NCI-H2029 treated with DMSO at 0.1 percent for 48 hours (cell line): ENCODE measurements around the gene TAF9.
"Not testable (repeated sequence)": the region's sequence is repeated elsewhere in the genome, so short reads cannot be mapped to it uniquely, and the experiment has no call there.

ENCODE experiments used
- DNase-seq: peaks from one replicate; lab custom pipeline; 2025; lab: John Stamatoyannopoulos, UW

Gene TAF9

DNA sequence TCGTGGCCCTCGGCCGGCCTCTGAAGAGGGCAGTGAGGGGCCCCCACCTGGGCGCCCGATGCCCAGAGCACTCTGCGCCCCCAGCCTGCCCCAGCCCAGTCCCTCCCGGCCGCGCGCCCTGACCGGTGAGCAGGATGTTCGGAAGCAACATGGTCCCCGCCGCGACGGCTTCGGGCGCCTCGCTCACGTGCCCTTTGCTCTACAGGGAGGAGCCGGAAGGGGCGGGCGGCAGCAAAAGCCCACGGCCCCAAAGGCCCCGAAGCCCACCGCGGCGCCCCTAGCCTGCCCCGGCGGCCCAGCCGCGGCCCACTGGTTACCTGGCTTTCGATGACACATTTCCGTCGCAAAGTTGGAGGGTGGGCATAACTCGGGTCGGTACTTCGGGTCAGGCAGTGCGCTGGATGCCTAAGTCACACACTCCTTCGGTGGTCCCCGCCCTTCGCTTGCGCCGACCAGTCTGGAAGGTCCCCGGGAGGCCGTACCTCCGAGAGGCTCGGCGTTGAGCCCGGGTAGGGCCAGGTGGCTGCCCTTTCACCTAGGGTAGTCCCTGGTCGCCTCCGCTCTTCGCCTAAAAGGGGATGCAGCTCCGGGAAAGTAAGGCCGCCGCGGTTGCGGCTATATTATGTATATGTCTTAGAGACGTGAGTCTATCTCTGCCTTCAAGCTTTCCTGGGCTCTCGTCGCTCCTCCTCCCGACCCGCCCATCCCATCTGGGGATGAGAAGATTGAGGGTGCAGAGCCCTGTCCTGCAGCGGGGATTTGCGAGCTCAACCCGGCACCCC is at the start of gene TAF9, which contains the start of the genes AK6 and RAD17:
Gene TAF9 (minus strand): TSS at position 181 of the 782 bp plus-strand sequence. CDS start 3,783 bp downstream, outside the sequence.
Gene AK6 (minus strand): TSS at position 181 of the 782 bp plus-strand sequence. CDS start 30 bp downstream, at position 151.
Gene RAD17 (plus strand): TSS at position 479 of the 782 bp plus-strand sequence. CDS start 2,391 bp downstream, outside the sequence.
- DNase-seq: peak; percentile 88

- DNase-seq: no peak
These were observed 49.2 kb upstream of the TAF9 start for GRCh38 chr5:69418554-69418953.

- DNase-seq: no peak
These were observed 47.4 kb upstream of the TAF9 start for GRCh38 chr5:69416699-69417098.

- DNase-seq: no peak
These were observed 46.9 kb upstream of the TAF9 start for GRCh38 chr5:69416180-69416579.

DNA sequence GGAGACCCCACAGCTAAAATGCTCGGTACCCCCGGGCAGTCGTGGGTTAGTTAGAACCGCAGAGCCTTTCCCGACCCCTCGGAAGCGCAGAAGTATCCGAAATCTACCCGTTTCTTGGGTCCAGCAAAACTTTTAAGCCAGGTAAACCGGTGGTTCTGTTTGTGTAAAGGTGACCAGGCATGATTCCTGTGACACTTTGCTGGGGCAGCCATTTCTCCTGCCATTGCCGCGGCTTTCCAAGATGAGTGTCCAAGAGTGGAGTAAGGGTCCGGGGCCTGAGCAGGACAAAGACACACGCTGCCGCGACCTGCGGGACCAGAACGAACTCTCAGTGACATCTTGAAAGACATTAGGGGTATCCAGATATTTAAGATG is 46.3 kb upstream of the TAF9 start:
- DNase-seq: no peak

DNA sequence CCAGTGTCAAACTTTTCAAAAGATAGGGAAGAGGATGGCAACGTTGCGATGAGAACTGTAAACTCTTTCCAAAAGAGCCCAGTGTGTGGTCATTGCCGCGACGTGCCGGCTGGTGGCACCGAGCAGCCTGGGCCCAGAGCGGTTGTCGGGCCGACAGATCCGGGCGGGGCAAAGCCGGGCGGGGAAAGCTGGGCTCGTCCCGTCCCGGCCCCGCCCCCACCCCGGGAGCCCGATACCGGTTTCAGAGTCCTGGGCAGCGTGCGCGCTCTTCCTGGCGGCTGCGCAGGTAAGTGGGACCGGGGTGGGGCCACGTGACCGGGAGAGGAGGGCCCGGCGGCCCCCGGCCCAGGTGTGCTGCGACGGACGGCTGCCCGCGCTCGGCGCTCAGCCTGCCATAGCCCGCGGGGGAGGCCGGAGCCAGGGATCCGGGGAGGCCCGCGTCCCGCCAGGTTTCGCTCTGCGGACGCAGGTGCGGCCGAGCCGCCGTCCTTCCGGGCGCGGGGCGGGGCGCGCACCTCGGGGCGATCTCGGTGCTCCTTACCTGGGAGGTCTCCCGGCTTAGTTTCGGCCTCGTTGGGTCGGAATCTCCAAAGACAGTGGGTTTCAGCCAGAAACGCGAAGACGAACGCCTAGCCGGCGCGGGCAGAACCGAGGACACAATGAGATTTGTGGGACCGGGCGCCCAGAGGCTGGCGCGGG is 45.7 kb upstream of the TAF9 start, which contains the start of gene MARVELD2:
Gene MARVELD2 (plus strand): TSS at position 232 of the 699 bp plus-strand sequence. CDS start 4,270 bp downstream, outside the sequence.
- peak; percentile 65 for DNase-seq

GRCh38 chr5:69404659-69405330 is 35.5 kb upstream of the TAF9 start:
- peak; percentile 21 for DNase-seq

DNA sequence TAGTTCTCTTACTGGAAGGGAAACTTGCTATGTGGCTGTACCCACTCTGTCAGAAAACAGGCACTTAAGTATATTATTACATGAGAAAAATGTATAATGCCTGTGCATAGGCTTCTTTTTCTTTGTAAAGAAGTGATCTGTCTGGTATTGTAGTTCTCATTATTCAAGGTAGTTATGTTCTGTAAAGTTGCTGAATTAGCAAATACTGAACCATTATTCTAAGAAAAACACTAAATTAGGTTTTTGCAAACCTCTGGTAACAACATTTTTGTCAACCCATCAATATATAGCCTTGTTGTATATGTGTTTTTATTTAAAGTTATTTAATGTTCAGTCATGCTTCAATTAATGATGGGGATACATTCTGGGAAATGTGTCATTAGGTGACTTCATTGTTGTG is 9.1 kb upstream of the TAF9 start:
- no peak for DNase-seq

GRCh38 chr5:69374911-69375446 is 5.7 kb upstream of the TAF9 start:
- DNase-seq: no peak

- no peak for DNase-seq
These were observed 3.1 kb upstream of the TAF9 start for GRCh38 chr5:69372394-69372793.

DNA sequence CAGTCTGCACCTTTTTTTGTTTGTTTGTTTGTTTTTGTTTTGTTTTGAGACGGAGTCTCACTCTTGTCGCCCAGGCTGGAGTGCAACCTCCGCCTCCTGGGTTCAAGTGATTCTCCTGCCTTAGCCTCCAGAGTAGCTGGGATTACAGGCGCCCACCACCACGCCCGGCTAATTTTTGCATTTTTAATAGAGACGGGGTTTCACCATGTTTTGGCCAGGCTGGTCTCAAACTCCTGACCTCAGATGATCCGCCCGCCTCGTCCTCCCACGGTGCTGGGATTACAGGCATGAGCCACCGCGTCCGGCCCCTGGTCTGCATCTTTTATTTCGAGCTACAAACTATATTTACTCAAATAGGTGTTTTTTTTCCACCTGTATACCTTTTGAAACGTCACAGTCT is 1.0 kb upstream of the TAF9 start:
- DNase-seq: not testable (repeated sequence)

- no peak for DNase-seq
These were observed 621 bp downstream of the TAF9 start for GRCh38 chr5:69368458-69369339.

DNA sequence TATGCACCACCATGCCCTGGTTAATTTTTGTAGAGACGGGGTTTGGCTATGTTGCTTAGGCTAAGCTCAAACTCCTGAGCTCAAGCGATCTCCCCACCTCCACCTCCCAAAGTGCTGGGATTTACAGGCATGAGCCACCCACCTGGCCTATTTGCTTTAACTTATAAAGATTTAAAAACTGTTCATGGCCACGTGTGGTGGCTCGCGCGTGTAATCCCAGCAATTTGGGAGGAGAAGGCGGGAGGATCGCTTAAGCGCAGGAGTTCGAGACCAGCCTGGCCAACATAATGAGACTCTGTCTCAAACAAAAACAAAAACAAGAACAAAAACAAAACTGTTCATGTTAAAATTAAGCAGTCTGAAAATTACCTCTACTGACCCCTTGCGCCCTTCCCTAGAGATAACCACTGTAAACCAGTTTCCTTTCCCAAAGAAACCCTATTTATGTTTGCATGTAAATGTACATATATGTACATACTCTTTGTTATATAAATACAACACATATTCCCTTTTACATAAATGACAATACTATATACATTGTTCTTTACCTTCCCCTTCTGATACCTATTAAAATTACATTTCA is 1.5 kb downstream of the TAF9 start:
- no peak for DNase-seq

- DNase-seq: no peak
These were observed 4.5 kb downstream of the TAF9 start for GRCh38 chr5:69364850-69365249.

- no peak for DNase-seq
These were observed 4.9 kb downstream of the TAF9 start for GRCh38 chr5:69364414-69364813.

GRCh38 chr5:69360442-69360841 is 8.9 kb downstream of the TAF9 start:
- no peak for DNase-seq

DNA sequence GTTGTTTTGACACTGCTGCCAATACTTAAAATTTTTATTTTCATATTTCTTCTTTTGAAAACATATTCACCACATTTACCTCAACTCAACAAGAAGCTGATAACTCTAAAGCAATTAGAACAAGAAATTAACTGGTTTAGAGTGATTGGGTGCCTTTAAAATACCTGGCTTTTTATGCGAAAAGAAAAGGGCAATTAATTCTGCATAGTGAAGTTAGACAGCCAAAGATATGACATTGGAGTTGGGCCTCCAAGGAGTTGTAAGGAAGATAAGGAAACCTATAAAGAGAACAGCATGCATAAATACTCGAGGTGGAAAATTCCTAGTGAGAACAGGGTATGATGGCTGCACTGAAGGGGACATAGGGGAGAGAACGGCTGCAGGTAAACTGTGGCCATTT is 9.6 kb downstream of the TAF9 start:
- no peak for DNase-seq

DNA sequence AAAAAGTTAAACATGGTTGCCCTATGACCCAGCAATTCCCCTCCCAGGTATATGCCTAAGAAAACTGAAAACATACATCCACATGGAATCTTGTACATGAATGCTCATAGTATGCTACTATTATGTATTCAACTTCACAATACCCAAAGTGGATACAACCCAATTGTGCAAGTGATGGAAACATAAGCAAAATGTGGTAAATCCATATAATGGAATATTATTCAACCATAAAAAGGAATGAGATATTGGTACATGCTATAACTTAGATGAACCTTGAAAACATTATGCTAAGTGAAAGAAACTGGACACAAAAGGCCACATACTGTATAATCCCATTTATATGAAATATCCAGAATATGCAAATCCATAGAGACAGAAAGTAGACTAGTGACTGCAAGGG is 18.7 kb downstream of the TAF9 start:
- no peak for DNase-seq

DNA sequence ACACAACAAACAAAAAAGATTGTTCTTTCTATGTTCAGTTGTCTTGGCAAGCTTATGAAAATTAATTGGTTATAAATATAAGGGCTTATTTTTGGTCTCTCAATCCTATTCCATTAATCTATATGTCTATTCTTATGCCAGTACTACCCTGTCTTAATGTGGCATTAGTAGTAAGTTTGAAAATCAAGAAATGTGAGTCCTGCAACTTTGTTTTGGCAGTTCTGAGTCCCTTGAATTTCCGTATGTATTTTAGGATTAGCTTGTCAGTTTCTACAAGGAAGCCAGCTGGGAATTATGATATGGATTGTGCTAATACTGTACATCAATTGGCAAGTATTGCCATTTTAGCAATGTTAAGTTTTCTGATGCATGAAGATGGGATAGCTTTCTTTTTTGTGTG is 26.2 kb downstream of the TAF9 start:
- no peak for DNase-seq

DNA sequence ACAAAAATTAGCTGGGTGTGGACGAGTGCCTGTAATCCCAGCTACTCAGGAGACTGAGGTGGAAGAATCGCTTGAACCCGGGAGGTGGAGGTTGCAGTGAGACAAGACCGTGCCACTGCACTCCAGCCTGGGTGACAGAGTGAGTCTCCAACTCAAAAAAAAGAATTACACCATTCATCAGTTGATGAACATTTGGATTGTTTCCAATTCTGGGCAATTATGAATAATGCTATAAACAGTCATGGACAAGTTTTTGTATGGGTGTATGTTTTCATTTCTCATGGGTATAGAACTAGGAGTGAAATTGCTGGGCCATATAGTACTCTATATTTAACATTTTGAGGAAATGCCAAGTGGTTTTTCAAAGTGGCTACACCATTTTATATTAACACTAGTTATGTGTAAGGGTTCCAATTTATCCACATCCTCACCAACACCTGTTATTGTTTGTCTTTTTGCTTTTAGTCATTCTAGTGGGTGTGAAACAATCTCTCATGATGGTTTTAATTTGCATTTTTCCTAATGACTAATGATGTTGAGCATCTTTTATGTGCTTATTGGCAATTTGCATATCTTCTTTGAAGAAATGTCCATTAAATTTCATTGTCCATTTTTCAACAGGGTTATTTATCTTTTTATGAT is 27.7 kb downstream of the TAF9 start:
- DNase-seq: no peak
